CD1c-positive myeloid dendritic cell (primary cell): ENCODE measurements around the gene ELF1.
"Not testable (repeated sequence)": the region's sequence is repeated elsewhere in the genome, so short reads cannot be mapped to it uniquely, and the experiment has no call there.

Experiments used
- DNase-seq: peaks from one replicate; pipeline ENCODE4 v3.0.0-alpha.2; 2016; ENCODE audit errors: extremely low spot score

ELF1 gene

DNA sequence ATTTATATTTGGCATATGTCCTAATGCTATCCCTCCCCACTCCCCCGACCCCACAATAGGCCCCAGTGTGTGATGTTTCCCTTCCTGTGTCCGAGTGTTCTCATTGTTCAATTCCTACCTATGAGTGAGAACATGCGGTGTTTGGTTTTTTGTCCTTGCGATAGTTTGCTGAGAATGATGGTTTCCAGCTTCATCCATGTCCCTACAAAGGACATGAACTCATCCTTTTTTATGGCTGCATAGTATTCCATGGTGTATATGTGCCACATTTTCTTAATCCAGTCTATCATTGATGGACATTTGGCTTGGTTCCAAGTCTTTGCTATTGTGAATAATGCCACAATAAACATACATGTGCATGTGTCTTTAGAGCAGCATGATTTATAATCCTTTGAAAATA lies 23.3 kb upstream of the ELF1 start:
- not testable (repeated sequence) for DNase-seq

- DNase-seq = no peak
Measured at GRCh38 chr13:41040584-41041334, 21.6 kb upstream of the ELF1 start.

GRCh38 chr13:41039746-41040145 lies 20.6 kb upstream of the ELF1 start:
- no peak for DNase-seq

DNA sequence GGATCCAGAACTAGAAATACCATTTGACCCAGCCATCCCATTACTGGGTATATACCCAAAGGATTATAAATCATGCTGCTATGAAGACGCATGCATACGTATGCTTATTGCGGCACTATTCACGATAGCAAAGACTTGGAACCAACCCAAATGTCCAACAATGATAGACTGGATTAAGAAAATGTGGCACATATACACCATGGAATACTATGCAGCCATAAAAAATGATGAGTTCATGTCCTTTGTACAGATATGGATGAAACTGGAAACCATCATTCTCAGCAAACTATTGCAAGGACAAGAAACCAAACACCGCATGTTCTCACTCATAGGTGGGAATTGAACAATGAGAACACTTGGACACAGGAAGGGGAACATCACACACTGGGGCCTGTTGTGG lies 17.4 kb upstream of the ELF1 start:
- DNase-seq = not testable (repeated sequence)

GRCh38 chr13:41034881-41035280 lies 15.8 kb upstream of the ELF1 start:
- peak; percentile 68 for DNase-seq

- DNase-seq = no peak
Measured at GRCh38 chr13:41034382-41034781, 15.3 kb upstream of the ELF1 start.

DNA sequence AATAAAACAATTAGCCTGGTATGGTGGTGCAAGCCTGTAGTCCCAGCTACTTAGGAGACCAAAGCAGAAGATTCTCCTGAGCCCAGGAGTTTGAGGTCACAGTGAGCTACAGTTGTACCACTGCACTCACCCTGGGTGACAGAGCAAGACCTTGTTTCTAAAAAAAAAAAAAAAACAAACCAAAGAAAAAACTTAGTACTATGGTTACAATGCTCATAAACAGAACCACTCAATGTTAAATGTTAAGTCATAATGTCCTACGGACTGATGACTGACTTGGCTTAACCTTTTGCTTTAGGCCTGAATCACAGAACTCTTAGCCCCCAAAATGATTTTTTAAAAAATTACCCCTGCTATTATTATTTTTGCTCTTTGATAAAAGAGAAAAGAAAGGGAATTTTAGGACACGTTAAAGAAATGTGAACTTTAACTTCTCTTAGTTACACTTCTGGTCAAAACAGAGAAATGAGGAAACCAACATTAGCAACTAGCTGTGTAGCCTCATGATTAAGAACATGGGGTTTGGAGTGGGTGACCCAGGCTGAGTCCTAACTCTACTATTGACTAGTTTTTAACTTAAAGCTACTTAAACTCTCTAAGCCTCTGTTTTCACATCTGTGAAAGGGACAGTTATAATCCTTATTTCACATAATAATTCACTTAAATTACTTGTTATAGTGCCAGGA lies 13.7 kb upstream of the ELF1 start:
- peak; percentile 81 for DNase-seq

- DNase-seq = no peak
Measured at GRCh38 chr13:41029629-41030028, 10.5 kb upstream of the ELF1 start.

DNA sequence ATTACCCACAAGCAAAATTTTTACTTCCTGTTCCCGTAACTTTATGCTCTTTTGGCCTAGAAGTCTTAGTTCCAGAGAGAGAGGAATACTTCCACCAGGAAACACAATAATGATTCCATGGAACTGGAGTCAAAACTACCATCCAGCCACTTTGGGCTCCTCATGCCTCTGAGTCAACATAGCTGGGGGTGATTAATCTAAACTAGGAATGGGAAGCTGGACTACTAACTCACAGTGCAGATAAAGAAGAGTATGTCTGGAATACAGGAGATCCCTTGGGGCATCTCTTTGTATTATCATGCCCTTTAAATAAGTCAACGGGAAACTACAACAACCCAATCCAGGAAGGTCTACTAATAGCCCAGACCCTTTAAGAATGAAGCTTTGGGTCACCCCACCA lies 8.9 kb upstream of the ELF1 start:
- DNase-seq = no peak

DNA sequence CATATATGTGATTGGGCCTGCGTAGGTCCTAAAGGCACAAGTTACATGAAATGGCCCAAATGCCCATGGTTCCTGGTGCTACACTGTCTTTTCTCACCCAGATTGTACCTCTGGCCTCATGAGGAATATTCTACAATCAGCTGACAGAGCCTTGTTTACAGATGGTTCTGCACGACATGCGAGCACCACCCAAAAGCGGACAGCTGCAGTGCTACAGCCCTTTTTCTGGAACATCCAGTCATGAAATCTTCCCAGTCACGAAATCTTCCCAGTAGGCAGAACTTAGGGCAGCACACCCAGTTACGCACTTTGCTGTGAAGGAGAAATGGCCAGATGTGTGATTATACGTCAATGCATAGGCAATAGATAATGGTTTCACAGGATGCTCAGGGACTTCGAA lies 7.7 kb upstream of the ELF1 start:
- no peak for DNase-seq

- DNase-seq = no peak
Measured at GRCh38 chr13:41025518-41025917, 6.4 kb upstream of the ELF1 start.

- DNase-seq = peak; percentile 14
Measured at GRCh38 chr13:41019578-41020347, 647 bp upstream of the ELF1 start.

DNA sequence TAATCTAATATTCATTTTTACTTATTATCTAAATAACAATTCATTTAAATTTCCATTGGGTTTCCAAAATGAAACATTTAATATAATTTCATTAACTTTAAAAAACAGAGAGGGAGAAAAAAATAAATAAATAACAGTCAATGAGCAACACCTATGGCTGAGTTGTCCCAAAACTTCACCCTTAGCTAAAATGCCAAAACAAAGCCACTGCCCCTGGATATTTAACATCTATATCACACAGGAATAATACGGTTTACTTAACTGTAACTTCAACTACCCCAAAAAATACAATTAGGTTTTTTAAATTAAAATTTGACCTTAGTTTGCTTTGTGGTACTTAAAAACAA lies 541 bp downstream of the ELF1 start:
- no peak for DNase-seq

DNA sequence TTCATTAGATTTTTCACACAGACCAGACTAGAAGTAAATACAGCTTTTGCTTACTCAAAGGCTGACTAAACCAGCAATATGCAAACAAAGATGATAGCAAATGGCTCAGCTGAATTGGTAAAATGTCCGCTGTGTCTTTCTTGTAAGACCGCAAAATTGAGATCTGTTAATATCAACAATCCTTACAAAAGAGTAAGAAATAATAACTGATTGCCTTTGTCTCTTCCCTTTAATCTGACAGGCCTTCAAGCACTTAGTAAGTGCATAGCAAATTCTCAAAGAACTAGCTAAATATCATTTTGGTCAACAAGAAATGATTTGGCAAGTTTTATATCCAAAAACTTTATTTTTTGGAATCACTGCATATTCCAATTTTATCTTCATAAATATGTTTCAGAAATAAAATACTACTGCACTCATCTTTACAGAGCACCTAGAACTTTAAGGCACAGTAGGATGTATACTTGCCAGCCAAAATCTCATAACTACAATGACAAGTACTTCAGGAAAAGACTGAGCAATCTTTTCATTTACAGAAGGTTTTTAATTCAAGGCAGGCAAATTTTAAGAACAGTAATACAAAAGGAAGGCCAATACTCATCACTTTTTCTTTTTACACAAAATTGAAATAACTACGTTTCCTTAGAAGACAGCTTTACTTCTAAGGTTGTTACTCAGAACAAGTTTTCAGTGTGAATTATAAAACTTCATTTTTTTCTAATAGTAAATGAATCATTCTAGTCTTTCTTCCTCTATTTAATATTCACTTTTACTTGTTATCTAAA lies 1.1 kb downstream of the ELF1 start:
- peak; percentile 59 for DNase-seq

- DNase-seq = peak; percentile 74
Measured at GRCh38 chr13:41017159-41017558, 2.0 kb downstream of the ELF1 start.

DNA sequence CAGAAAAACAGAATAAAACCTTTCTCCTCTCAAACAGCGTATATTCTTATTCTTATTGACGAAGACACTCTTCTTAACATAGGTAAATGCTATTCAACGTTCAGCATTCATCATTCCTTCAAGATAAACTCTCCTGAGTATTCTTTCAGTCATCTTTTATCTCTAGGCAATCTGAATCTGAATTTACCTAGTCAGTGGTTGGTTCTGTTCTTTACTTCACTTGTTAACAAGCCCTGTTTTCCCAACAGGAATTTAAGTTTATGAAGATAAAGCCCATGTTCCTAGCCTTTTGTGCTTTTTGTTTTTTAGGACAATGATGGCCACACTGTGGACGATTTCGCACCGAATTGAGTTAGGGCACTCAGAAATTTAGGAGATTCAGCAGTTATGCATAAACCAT lies 3.2 kb downstream of the ELF1 start:
- no peak for DNase-seq

GRCh38 chr13:41013835-41014234 lies 5.3 kb downstream of the ELF1 start:
- no peak for DNase-seq

- DNase-seq = no peak
Measured at GRCh38 chr13:41012536-41012935, 6.6 kb downstream of the ELF1 start.

DNA sequence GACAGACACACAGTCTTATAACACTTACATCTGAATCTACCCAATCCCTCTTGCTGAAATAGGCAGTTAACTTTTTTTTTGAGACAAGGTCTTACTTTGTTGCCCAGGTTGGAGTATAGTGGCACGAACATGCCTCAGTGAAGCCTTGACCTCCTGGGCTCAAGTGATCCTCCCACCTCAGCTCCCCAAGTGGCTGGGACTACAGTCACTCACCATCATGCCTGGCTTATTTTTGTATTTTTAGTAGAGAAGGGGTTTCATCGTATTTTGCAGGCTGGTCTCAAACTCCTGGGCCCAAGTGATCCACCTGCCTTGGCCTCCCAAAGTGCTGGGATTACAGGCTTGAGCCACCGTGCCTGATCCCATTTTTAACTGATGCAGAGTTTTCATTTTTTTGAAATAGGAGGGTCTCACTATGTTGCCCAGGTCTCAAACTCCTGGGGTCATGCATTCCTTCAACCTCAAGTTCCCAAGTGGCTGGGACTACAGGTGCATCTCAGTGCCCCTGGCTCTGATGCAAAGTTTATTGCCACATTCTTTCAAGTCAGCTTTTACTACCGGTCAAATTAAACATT lies 7.6 kb downstream of the ELF1 start:
- DNase-seq = no peak

DNA sequence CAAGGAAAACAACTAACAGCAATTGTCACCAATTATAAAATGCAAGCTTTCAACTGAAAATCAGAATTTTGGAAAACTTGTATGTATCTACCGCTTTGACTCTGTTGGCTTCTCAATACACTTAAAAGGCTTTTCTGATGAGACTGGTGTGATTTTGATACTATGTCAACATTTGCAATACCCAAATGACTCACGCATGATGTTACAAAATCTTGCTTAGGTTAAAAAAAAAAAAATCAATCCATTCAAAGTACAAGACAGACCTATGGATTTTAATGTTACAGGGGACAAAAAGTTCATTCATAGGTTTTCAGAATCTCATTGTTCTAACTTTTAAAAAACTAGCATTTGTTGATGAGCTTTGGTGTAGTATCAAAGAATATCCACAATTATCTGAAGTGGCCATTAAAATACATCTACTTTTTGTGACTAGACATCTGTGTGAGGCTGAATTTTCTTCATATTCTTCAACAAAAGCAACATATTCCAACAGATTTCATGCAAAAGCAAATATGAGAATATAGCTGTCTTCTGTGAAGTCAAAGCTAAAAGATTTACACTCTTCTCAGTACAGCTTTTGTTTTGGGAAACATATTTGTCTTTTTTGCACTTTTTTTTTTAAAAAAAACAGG lies 10.7 kb downstream of the ELF1 start:
- DNase-seq = peak; percentile 78

GRCh38 chr13:41007744-41008128 lies 11.4 kb downstream of the ELF1 start:
- peak; percentile 40 for DNase-seq
